Aorta (tissue), 5 donors: ENCODE results near the gene SCAP. TPM values are rescaled to one million over a fixed set of nuclear protein-coding genes. Genes with fewer than 3 reads are reported as not detected.
A peak's percentile ranks its signal among the peaks of the same experiment; 100 is the strongest.

ENCODE experiments used
- ATAC-seq: fragments of 200-7000 bp; cut with Tn5 transposase; one replicate; pipeline ENCODE4 v1.9.1; 2022; ENCODE audit warnings: moderate library complexity; ENCODE audit not compliant: low FRiP score
- DNase-seq, 2 donors: peaks; one replicate each; pipeline ENCODE4 v3.0.0-alpha.2; 2020
- H3K27ac ChIP-seq, 2 donors: one replicate each; pipeline ENCODE4 v1.5.1; 2013; ENCODE audit warnings: low read length in 2 of 2, mild to moderate bottlenecking in 2 of 2, moderate library complexity in 2 of 2, control low read depth in 1 of 2, inconsistent platforms in 1 of 2, low read depth in 1 of 2
- H3K27me3 ChIP-seq, 2 donors: one replicate each; pipeline ENCODE4 v1.6.1; 2013; ENCODE audit warnings: control low read depth in 1 of 2, low read length in 1 of 2, mild to moderate bottlenecking in 1 of 2, moderate library complexity in 1 of 2; ENCODE audit not compliant: insufficient read depth in 2 of 2, control insufficient read depth in 1 of 2
- H3K36me3 ChIP-seq, 2 donors: one replicate each; pipeline ENCODE4 v1.6.1; 2013; ENCODE audit warnings: control low read depth in 1 of 2, low read length in 1 of 2, mild to moderate bottlenecking in 1 of 2; ENCODE audit not compliant: insufficient read depth in 2 of 2, control insufficient read depth in 1 of 2
- H3K4me1 ChIP-seq, 2 donors: one replicate each; pipeline ENCODE4 v1.6.1; 2013; ENCODE audit warnings: low read length in 2 of 2, control low read depth in 1 of 2, mild to moderate bottlenecking in 1 of 2, moderate library complexity in 1 of 2; ENCODE audit not compliant: insufficient read depth in 2 of 2, control insufficient read depth in 1 of 2
- H3K4me3 ChIP-seq, 2 donors: one replicate each; pipeline ENCODE4 v1.5.1; 2013; ENCODE audit warnings: low read length in 2 of 2, control low read depth in 1 of 2, mild to moderate bottlenecking in 1 of 2
- H3K9me3 ChIP-seq: one replicate; pipeline ENCODE4 v1.6.1; 2013; ENCODE audit warnings: mild to moderate bottlenecking, low read length; ENCODE audit not compliant: control insufficient read depth
- WGBS, 2 donors: extraction: QIAGEN DNeasy Blood & Tissue Kit; methylation state at CpG; one replicate each; pipeline ENCODE4 v1.1.7; 2013; 5-methylcytosine and 5-hydroxymethylcytosine counted together
- intact Hi-C, 2 donors: fragments of 100-400 bp; cut with DNase I; formaldehyde crosslinking; loops; one replicate each; pipeline versions ENCODE4 v1.14.2 to v1.15.0; 2022
- polyA plus RNA-seq, 2 donors: library from polyadenylated mRNA; stranded (reverse); fragments of 200-250 nt; gene quantifications; one replicate each; pipeline ENCODE4 v1.2.3, GENCODE V29; 2013
- total RNA-seq, 2 donors: library from RNA; stranded (reverse); fragmentation: NEBNext Ultra II Directional; extraction: Animal tissue kit (Norgen Biotek cat#: 25700); gene quantifications; one replicate each; pipeline ENCODE4 v1.2.1, GENCODE V29; 2021
- donor health status: healthy with polysubstance abuse.
- donor health status: Bipolar disorder and iron deficiency.
- donor health status: DM: no; HTN: no; CAD: no.
- donor health status: DM: no; HTN: no; CAD: no.
- donor health status: DM: yes; HTN: yes; CAD: no.

Gene SCAP
- total and polyA plus RNA-seq, 4 donors, result 13.9 to 66.1 (median 55.2) TPM

DNA sequence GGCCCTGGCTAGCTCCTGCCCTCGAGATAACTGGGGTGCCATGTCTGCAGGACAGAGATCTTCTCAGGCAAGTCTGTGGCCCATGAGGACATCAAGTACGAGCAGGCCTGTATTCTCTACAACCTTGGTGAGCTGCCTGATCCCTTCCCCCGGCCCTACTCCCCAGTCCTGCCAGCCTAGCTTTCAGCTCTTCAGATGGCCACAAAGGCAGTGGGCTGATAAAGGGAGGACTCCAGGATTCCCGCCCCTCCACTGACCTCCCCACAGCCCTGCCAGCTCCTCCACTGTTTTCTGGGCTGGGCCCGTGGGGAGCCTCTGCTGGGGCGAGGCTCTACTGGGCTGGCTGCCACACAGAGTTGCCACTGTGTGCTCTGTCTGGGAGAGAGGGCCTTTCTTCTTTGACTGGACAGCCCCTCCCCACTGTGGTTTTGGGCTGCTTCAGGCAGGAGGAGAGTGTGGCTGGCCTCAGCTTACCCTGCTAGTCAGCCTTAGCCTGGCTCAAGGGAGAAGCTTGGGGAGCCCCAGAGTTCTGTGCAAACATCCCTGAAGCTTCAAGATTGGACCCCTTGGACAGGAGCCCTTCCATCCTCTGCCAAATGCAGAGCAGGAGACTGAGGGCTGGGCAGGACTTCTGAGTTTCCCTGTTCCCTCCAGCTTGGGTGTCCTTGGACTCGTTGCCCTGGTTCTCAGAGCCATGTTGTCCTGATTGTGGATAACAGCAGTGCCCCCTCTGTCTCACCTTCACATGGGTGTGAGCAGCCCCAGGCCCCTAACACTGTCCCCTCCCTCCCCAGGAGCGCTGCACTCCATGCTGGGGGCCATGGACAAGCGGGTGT, 70.6 kb downstream of the SCAP start:
- WGBS, 2 donors, result 31 to 33% methylated on average over 9 of the region's 9 CpGs
- DNase-seq (peak in 1 of 2 donors; percentile 76), ATAC-seq (peak; percentile 50)
- no peaks in the 10 kb centered on the region for H3K9me3 ChIP-seq
- intact Hi-C loops, result no loop called here
- H3K4me3 ChIP-seq, result no peak overlapping the region
- no peaks in the 10 kb centered on the region for H3K4me1 ChIP-seq
- H3K27ac ChIP-seq, result peak overlapping the region in 1 of 2 donors; percentile 20
- H3K27me3 ChIP-seq, result no peaks in the 10 kb centered on the region
- peaks cover 0 to 8% of the 10 kb centered on the region in 2 donors for H3K36me3 ChIP-seq

DNA sequence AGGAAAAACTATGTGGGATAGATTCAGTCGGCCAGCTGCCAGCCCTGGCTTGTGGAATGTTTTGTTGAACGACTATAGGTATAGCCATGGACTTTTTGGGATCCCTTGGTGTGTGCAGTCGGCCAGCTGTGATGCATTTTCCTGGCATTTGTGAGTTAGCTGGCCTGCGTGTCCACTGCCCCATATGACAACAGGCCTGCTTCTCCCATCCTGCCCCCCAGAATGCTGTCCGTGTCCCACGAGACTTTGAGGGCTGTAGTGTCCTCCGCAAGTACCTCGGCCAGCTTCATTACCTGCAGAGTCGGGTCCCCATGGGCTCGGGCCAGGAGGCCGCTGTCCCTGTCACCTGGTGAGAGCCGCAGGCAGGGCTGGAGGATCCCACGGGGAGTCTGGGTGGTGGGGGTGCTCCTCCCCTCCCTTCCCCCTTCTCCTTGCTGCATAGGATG, 71.3 kb downstream of the SCAP start:
- H3K9me3 ChIP-seq, result no peaks in the 10 kb centered on the region
- H3K27ac ChIP-seq, result peak overlapping the region in 1 of 2 donors; percentile 20
- peaks cover 0 to 7% of the 10 kb centered on the region in 2 donors for H3K36me3 ChIP-seq
- WGBS, 2 donors, result 61 to 63% methylated on average over 13 of the region's 13 CpGs
- no peaks in the 10 kb centered on the region for H3K4me1 ChIP-seq
- no peak overlapping the region for H3K4me3 ChIP-seq
- no peak for ATAC-seq
- peak in 1 of 2 donors; percentile 61 for DNase-seq
- H3K27me3 ChIP-seq, result no peaks in the 10 kb centered on the region
- intact Hi-C loops, result no loop called here

DNA sequence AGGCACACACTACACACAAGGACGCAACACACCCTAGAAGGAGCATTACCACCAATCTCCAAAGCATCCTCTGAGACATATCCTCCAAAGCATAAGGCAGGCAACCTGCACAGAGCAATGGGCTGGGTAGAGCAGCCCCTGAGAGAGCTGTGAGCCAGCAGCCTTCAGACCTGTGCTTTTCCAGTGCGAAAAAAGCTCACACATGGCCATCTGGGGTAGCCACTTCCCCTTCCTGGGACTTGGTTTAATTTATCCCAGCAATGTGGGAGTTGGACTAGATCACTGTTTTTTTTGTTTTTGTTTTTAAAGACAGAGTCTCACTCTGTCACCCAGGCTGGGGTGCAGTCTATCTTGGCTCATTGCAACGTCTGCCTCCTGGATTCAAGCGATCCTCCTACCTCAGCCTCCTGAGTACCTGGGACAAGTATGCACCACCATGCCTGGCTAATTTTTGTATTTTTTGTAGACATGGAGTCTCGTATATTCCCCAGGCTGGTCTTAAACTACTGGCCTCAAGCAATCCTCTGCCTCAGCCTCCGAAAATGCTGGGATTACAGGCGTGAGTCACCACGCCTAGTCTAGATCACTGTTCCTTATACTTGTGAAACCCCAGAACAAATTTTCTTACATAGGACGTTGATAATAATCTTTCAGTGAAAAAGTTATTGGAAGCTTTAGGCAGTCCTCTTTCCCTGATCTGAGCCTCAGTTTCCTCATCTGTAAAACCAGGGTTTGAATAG, 76.0 kb downstream of the SCAP start:
- H3K4me3 ChIP-seq, result no peak overlapping the region
- no peak overlapping the region for H3K27ac ChIP-seq
- no peaks in the 10 kb centered on the region for H3K27me3 ChIP-seq
- H3K4me1 ChIP-seq, result no peaks in the 10 kb centered on the region
- no peaks in the 10 kb centered on the region for H3K36me3 ChIP-seq
- 80 to 84% methylated on average over 9 of the region's 9 CpGs for WGBS, 2 donors
- no peak for ATAC-seq
- no peak for DNase-seq
- intact Hi-C loops, result no loop called here
- H3K9me3 ChIP-seq, result no peaks in the 10 kb centered on the region

DNA sequence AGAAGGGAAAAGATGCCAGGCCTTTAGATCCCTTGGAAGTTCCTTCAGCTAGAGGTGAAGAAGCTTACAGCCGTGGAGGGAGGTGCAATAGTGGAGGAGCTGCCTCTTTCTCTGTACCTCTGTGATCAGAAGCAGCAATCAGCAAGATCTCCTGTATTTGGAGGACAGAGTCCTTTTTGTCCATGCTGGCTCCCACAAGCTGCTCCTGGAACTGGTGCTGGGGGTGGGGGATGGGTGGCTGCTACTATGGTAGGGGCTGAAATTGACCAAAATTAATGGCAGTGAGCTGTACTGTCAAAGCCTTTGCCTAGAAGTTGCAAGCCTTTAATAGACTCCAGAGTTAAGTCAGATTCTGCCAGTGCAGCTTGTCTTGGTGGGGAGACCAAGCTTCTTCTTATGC, 76.7 kb downstream of the SCAP start:
- Histone ChIP-seq H3K27ac (no peak overlapping the region), H3K4me3 (no peak overlapping the region), H3K4me1 (peaks cover 0 to 4% of the 10 kb centered on the region in 2 donors), H3K36me3 (no peaks in the 10 kb centered on the region), H3K27me3 (no peaks in the 10 kb centered on the region), H3K9me3 (no peaks in the 10 kb centered on the region)
- WGBS, 2 donors, result 77 to 92% methylated on average over 1 of the region's 1 CpG
- intact Hi-C loops, result no loop called here
- ATAC-seq, result no peak
- DNase-seq, result no peak

DNA sequence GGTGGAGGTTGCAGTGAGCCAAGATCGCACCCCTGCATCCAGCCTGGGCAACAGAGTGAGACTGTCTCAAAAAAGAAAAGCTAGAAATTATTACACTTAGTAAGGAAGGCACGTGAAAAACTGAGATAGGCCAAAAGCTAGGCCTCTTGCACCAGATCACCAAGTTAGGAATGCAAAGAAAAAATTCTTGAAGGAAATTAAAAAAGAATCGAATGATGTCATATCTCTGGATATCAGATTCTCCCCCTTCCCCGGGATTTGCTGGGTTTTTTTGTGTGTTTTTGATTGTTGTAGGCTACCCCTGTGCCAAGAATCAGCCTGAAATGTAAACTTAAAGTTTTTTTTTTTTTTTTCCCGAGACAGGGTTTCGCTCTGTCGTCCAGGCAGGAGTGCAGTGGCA, 77.5 kb downstream of the SCAP start:
- no peak for ATAC-seq
- Histone ChIP-seq H3K27ac (peak overlapping the region in 1 of 2 donors; percentile 37), H3K9me3 (no peaks in the 10 kb centered on the region), H3K27me3 (no peaks in the 10 kb centered on the region), H3K4me1 (peaks cover 0 to 4% of the 10 kb centered on the region in 2 donors), H3K36me3 (no peaks in the 10 kb centered on the region), H3K4me3 (no peak overlapping the region)
- WGBS, 2 donors, result 9 to 20% methylated on average over 7 of the region's 7 CpGs
- intact Hi-C loops, result no loop called here
- no peak for DNase-seq

DNA sequence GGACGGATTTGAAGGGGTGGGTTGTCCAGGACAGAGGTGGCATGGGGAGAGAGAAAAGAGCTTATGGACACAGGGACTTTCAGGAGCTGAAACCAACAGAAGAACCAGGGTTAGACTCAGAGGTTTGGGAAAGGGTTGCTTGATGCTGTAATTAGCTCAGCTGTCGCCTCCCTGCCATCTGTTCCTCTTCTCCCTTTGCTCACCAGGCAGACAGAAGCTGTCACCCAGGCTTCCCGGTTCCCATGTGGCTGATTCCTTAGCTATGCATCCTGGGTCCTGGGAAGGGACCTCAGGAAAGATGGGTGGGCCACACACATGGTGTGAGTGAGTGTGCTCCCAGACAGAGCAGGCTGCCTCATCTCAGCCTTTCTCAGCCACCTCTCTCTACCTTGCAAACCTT, 80.9 kb downstream of the SCAP start:
- H3K27me3 ChIP-seq, result no peaks in the 10 kb centered on the region
- no peaks in the 10 kb centered on the region for H3K9me3 ChIP-seq
- ATAC-seq (no peak), DNase-seq (no peak)
- H3K27ac ChIP-seq, result peak overlapping the region in 1 of 2 donors; percentile 52
- intact Hi-C loops, result no loop called here
- WGBS, 2 donors, result 44 to 45% methylated on average over 3 of the region's 3 CpGs
- H3K4me1 ChIP-seq, result peaks cover 0 to 4% of the 10 kb centered on the region in 2 donors
- no peaks in the 10 kb centered on the region for H3K36me3 ChIP-seq
- no peak overlapping the region for H3K4me3 ChIP-seq

DNA sequence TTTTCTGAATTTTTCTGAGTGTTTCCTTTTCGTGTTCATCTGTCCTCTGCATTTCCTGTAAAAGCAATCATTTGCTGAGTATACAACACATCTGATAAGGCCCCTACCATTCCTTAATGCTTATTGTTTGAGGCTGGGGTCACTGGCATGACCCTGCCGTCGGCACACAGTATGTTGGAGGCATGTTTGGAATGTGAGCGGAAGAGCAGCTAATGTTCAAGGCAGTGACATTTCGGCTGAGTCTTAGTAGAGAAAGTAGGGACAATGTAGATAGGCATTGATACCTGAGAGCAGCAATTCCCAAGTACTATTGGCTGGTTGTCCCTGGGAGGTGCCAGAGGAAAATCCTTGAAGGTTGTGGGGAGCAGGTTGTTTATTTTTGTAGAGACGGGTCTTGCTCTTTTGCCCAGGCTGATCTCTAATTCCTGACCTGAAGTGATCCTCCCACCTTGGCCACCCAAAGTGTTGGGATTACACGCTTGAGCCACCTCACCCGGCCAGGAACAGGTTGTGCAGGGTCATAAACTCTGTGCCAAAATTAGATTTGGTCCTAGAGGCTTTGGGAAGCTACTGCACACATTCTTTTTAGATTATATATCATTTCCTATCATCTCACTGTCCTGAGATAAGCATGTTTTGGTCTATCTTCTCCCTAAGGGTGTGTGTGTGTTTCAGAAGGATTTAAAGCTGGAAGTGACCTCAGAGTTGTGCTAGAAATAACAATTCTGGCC, 81.4 kb downstream of the SCAP start:
- peak overlapping the region in 1 of 2 donors; percentile 37 for H3K27ac ChIP-seq
- H3K4me1 ChIP-seq, result peaks cover 0 to 4% of the 10 kb centered on the region in 2 donors
- H3K4me3 ChIP-seq, result no peak overlapping the region
- intact Hi-C loops, result no loop called here
- H3K9me3 ChIP-seq, result no peaks in the 10 kb centered on the region
- 25 to 29% methylated on average over 8 of the region's 8 CpGs for WGBS, 2 donors
- DNase-seq (no peak), ATAC-seq (no peak)
- no peaks in the 10 kb centered on the region for H3K27me3 ChIP-seq
- H3K36me3 ChIP-seq, result no peaks in the 10 kb centered on the region

DNA sequence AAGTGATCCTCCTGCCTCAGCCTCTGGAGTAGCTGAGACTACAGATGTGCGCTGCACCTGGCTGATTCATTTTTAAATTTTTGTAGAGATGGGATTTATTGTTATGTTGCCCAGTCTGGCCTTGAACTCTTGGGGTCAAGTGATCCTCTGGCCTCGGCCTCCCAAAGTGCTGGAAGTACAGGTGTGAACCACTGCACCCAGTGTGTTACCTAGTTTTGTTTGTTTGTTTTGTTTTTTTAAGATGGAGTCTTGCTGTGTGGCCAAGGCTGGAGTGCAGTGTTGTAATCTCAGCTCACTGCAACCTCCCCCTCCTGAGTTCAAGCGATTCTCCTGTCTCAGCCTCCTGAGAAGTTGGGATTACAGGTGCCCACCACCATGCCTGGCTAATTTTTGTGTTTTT, 82.8 kb downstream of the SCAP start:
- Histone ChIP-seq H3K36me3 (peaks cover 0 to 3% of the 10 kb centered on the region in 2 donors), H3K4me3 (no peak overlapping the region), H3K4me1 (peaks cover 0 to 4% of the 10 kb centered on the region in 2 donors), H3K27me3 (no peaks in the 10 kb centered on the region), H3K9me3 (no peaks in the 10 kb centered on the region), H3K27ac (no peak overlapping the region)
- ATAC-seq, result no peak
- 95 to 97% methylated on average over 3 of the region's 3 CpGs for WGBS, 2 donors
- intact Hi-C loops, result no loop called here
- no peak for DNase-seq
